ENCODE results near the gene FAM111A.
"Not testable (repeated sequence)": the region's sequence is repeated elsewhere in the genome, so short reads cannot be mapped to it uniquely, and the experiment has no call there.

The FAM111A gene

GRCh38 chr11:59119826-59120225 lies 22.8 kb upstream of the FAM111A start:
- Histone ChIP-seq H3K4me3 (ENCODE audit: low read depth in 1 of 2, low read length in 1 of 2) (no peak overlapping the region), H3K4me1 (ENCODE audit: control insufficient read depth in 1 of 2, insufficient read depth in 1 of 2, low read depth in 1 of 2, low read length in 1 of 2) (no peaks in the 10 kb centered on the region), H3K36me3 (no peaks in the 10 kb centered on the region), H3K9me3 (no peaks in the 10 kb centered on the region), H3K27me3 (no peaks in the 10 kb centered on the region), H3K27ac (no peak overlapping the region)
- TF ChIP-seq CTCF (IDR thresholded peaks at IDR 0.05) = no peak

GRCh38 chr11:59135648-59136461 lies 6.8 kb upstream of the FAM111A start:
- Histone ChIP-seq H3K4me1 (ENCODE audit: control insufficient read depth in 1 of 2, insufficient read depth in 1 of 2, low read depth in 1 of 2, low read length in 1 of 2) (peaks cover 5 to 6% of the 10 kb centered on the region in 2 experiments), H3K27ac (no peak overlapping the region), H3K27me3 (no peaks in the 10 kb centered on the region), H3K36me3 (no peaks in the 10 kb centered on the region), H3K9me3 (no peaks in the 10 kb centered on the region), H3K4me3 (ENCODE audit: low read depth in 1 of 2, low read length in 1 of 2) (peak overlapping the region in 1 of 2 experiments; percentile 5)
- TF ChIP-seq CTCF (IDR thresholded peaks at IDR 0.05) = peak; percentile 97

- not testable (repeated sequence) for H3K36me3 ChIP-seq; H3K27me3 ChIP-seq; H3K27ac ChIP-seq; H3K9me3 ChIP-seq; H3K4me3 ChIP-seq (ENCODE audit: low read depth in 1 of 2, low read length in 1 of 2); H3K4me1 ChIP-seq (ENCODE audit: control insufficient read depth in 1 of 2, insufficient read depth in 1 of 2, low read depth in 1 of 2, low read length in 1 of 2)
These were observed 6.1 kb upstream of the FAM111A start for GRCh38 chr11:59136551-59136950.

- Histone ChIP-seq H3K27ac (no peak overlapping the region), H3K36me3 (no peaks in the 10 kb centered on the region), H3K4me3 (ENCODE audit: low read depth in 1 of 2, low read length in 1 of 2) (no peak overlapping the region), H3K4me1 (ENCODE audit: control insufficient read depth in 1 of 2, insufficient read depth in 1 of 2, low read depth in 1 of 2, low read length in 1 of 2) (peaks cover 9 to 10% of the 10 kb centered on the region in 2 experiments), H3K9me3 (no peaks in the 10 kb centered on the region), H3K27me3 (no peaks in the 10 kb centered on the region)
- TF ChIP-seq CTCF (IDR thresholded peaks at IDR 0.05) = no peak
These were observed 5.5 kb upstream of the FAM111A start for GRCh38 chr11:59137190-59137589.

GRCh38 chr11:59138643-59139042 lies 4.0 kb upstream of the FAM111A start:
- Histone ChIP-seq H3K9me3 (no peaks in the 10 kb centered on the region), H3K4me1 (ENCODE audit: control insufficient read depth in 1 of 2, insufficient read depth in 1 of 2, low read depth in 1 of 2, low read length in 1 of 2) (peaks cover 23% of the 10 kb centered on the region in 2 experiments), H3K4me3 (ENCODE audit: low read depth in 1 of 2, low read length in 1 of 2) (no peak overlapping the region), H3K27me3 (no peaks in the 10 kb centered on the region), H3K27ac (no peak overlapping the region), H3K36me3 (no peaks in the 10 kb centered on the region)
- no peak for TF ChIP-seq CTCF (IDR thresholded peaks at IDR 0.05)

GRCh38 chr11:59141191-59141590 lies 1.5 kb upstream of the FAM111A start:
- H3K27me3 ChIP-seq = no peaks in the 10 kb centered on the region
- peaks cover 43% of the 10 kb centered on the region in 2 experiments for H3K4me1 ChIP-seq (ENCODE audit: control insufficient read depth in 1 of 2, insufficient read depth in 1 of 2, low read depth in 1 of 2, low read length in 1 of 2)
- H3K36me3 ChIP-seq = no peaks in the 10 kb centered on the region
- no peak overlapping the region for H3K4me3 ChIP-seq (ENCODE audit: low read depth in 1 of 2, low read length in 1 of 2)
- no peak overlapping the region for H3K27ac ChIP-seq
- TF ChIP-seq CTCF (IDR thresholded peaks at IDR 0.05) = no peak
- no peaks in the 10 kb centered on the region for H3K9me3 ChIP-seq

Data from neutrophil (primary cell).